ENCODE results near the gene OSBPL10. TPM values are rescaled to one million over a fixed set of nuclear protein-coding genes. Genes with fewer than 3 reads are reported as not detected.

The OSBPL10 gene
- total RNA-seq, 1 experiment from 2014 or later = 2.3 TPM

DNA sequence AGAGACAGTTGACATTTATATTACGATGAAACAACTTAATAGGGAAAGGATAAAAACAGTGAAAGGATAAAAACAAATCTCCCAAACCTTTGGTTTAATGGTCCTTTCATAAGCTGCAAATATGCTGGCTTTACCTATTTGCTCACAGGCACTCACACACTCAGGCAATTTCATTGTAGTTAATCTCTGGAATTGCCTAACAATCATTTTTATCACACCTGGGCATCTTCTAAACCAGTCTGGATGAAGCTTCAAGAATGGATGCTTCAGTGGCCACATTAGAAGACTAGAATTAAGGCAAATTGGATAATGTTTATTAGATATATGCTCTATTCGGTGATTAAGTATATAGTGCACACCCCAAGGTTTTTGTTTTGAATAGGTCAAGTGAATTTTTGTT, 13.5 kb downstream of the OSBPL10 start:
- ChIA-PET CTCF (interaction anchor here (0.7 kb wide), 1 partner anchor 373 kb away, joined by 4 read pairs; no protein-coding TSS in a partner anchor), POLR2A (ENCODE audit: low non-redundant PET) (no interaction called here)
- Histone ChIP-seq H3K4me1 (ENCODE audit: insufficient read depth, low read length, poor library complexity, severe bottlenecking) (peaks cover 13% of the 10 kb centered on the region), H3K36me3 (ENCODE audit: insufficient read depth, low read length, poor library complexity, severe bottlenecking) (no peaks in the 10 kb centered on the region), H3K27ac (ENCODE audit: low read depth, low read length, poor library complexity, severe bottlenecking) (no peak overlapping the region), H3K4me3 (ENCODE audit: low read depth, low read length, poor library complexity, severe bottlenecking) (no peak overlapping the region), H3K27me3 (replicated peaks; ENCODE audit: insufficient read depth, low read depth, low read length, poor library complexity) (no peaks in the 10 kb centered on the region), H3K9me3 (ENCODE audit: low read depth, low read length, poor library complexity, severe bottlenecking) (no peaks in the 10 kb centered on the region)
- no peak for DNase-seq (ENCODE audit: low spot score)
- BruUV-seq (replicated peaks) = no TSS peak
- intact Hi-C loops (cut with micrococcal nuclease; ENCODE audit: unreplicated experiment) = no loop called here
- no peak for TF ChIP-seq EZH2 (IDR thresholded peaks at IDR 0.05; ENCODE audit: borderline replicate concordance, low read depth, low read length, poor library complexity, severe bottlenecking)
- TF ChIP-seq, protein P1, sequence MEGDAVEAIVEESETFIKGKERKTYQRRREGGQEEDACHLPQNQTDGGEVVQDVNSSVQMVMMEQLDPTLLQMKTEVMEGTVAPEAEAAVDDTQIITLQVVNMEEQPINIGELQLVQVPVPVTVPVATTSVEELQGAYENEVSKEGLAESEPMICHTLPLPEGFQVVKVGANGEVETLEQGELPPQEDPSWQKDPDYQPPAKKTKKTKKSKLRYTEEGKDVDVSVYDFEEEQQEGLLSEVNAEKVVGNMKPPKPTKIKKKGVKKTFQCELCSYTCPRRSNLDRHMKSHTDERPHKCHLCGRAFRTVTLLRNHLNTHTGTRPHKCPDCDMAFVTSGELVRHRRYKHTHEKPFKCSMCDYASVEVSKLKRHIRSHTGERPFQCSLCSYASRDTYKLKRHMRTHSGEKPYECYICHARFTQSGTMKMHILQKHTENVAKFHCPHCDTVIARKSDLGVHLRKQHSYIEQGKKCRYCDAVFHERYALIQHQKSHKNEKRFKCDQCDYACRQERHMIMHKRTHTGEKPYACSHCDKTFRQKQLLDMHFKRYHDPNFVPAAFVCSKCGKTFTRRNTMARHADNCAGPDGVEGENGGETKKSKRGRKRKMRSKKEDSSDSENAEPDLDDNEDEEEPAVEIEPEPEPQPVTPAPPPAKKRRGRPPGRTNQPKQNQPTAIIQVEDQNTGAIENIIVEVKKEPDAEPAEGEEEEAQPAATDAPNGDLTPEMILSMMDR (conservative IDR thresholded peaks at IDR 0.05; ENCODE audit: low read depth, low read length) = no peak

DNA sequence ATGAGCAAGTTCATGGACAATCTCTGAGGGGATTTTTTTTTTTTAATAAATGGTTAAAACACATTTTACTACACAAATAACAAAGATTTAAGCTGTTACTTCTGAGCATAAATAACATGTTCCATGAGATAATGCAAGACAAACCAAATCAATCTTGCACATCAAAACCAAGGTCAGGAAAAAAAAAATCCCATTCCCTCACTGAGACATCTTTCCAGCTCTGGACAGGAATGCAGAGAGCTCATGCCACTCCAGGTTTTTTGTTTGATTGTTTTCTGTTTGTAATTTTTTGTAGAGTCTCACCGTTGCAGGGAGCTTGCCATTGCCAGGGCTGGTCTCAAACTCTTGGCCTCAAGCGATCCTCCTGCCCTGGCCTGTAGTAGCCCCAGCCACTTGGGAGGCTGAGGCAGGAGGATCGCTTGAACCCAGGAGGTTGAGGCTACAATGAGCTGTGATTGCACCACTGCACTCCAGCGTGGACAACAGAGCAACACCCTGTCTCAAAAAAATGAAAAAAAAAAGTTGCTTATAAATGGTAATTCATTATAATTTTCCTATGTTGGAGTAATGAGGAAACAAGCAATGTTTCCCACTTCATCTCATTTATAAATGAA, 14.0 kb downstream of the OSBPL10 start:
- H3K27ac ChIP-seq (ENCODE audit: low read depth, low read length, poor library complexity, severe bottlenecking) = no peak overlapping the region
- BruUV-seq (replicated peaks) = no TSS peak

DNA sequence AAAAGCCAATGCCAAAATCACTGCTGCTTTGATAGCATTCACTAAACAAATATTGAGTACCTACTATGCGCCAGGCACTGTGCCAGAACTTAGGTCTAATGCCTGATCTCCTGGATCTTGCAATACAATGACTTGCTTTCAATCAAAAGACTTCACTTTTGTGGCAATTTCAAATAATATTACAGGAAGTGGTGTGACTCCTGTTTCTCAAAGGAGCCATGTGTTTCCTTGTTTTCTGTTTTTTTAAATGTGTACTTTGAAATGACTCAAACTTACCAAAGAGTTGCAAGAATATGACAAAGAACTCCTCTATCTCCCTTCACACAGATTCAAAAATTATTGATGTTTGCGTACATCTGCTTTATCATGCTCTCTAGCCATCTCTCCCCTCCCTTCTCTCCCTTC, 18.3 kb downstream of the OSBPL10 start:
- ChIA-PET POLR2A (ENCODE audit: low non-redundant PET) (no interaction called here), CTCF (no interaction called here)
- no peaks in the 10 kb centered on the region for H3K27me3 ChIP-seq (replicated peaks; ENCODE audit: insufficient read depth, low read depth, low read length, poor library complexity)
- H3K9me3 ChIP-seq (ENCODE audit: low read depth, low read length, poor library complexity, severe bottlenecking) = no peaks in the 10 kb centered on the region
- no peak overlapping the region for H3K27ac ChIP-seq (ENCODE audit: low read depth, low read length, poor library complexity, severe bottlenecking)
- no peak overlapping the region for H3K4me3 ChIP-seq (ENCODE audit: low read depth, low read length, poor library complexity, severe bottlenecking)
- H3K36me3 ChIP-seq (ENCODE audit: insufficient read depth, low read length, poor library complexity, severe bottlenecking) = no peaks in the 10 kb centered on the region
- intact Hi-C loops (cut with micrococcal nuclease; ENCODE audit: unreplicated experiment) = no loop called here
- no TSS peak for BruUV-seq (replicated peaks)
- TF ChIP-seq, protein P1 (conservative IDR thresholded peaks at IDR 0.05; ENCODE audit: low read depth, low read length) = no peak
- TF ChIP-seq EZH2 (IDR thresholded peaks at IDR 0.05; ENCODE audit: borderline replicate concordance, low read depth, low read length, poor library complexity, severe bottlenecking) = no peak
- peaks cover 7% of the 10 kb centered on the region for H3K4me1 ChIP-seq (ENCODE audit: insufficient read depth, low read length, poor library complexity, severe bottlenecking)
- DNase-seq (ENCODE audit: low spot score) = no peak

More for the DNA sequence above, 14.0 kb downstream of the OSBPL10 start:
- no peaks in the 10 kb centered on the region for H3K36me3 ChIP-seq (ENCODE audit: insufficient read depth, low read length, poor library complexity, severe bottlenecking)
- intact Hi-C loops (cut with micrococcal nuclease; ENCODE audit: unreplicated experiment) = no loop called here
- POLR2A ChIA-PET (ENCODE audit: low non-redundant PET) = no interaction called here
- peaks cover 13% of the 10 kb centered on the region for H3K4me1 ChIP-seq (ENCODE audit: insufficient read depth, low read length, poor library complexity, severe bottlenecking)
- no peaks in the 10 kb centered on the region for H3K27me3 ChIP-seq (replicated peaks; ENCODE audit: insufficient read depth, low read depth, low read length, poor library complexity)
- no peak overlapping the region for H3K4me3 ChIP-seq (ENCODE audit: low read depth, low read length, poor library complexity, severe bottlenecking)
- no peak for DNase-seq (ENCODE audit: low spot score)
- CTCF ChIA-PET = interaction anchor here (0.7 kb wide), 1 partner anchor 374 kb away, joined by 4 read pairs; no protein-coding TSS in a partner anchor
- no peaks in the 10 kb centered on the region for H3K9me3 ChIP-seq (ENCODE audit: low read depth, low read length, poor library complexity, severe bottlenecking)
- TF ChIP-seq EZH2 (IDR thresholded peaks at IDR 0.05; ENCODE audit: borderline replicate concordance, low read depth, low read length, poor library complexity, severe bottlenecking) = no peak
- TF ChIP-seq, protein P1 (conservative IDR thresholded peaks at IDR 0.05; ENCODE audit: low read depth, low read length) = no peak
